ENCODE data around the gene HOXC5.
"Not testable (repeated sequence)": the region's sequence is repeated elsewhere in the genome, so short reads cannot be mapped to it uniquely, and the experiment has no call there.

HOXC5 gene

GRCh38 chr12:54035568-54036264 lies 2.9 kb downstream of the HOXC5 start:
- DNase-seq, result no peak

GRCh38 chr12:54036620-54037359 lies 3.9 kb downstream of the HOXC5 start:
- DNase-seq, result no peak

- no peak for DNase-seq
Measured at GRCh38 chr12:54037360-54038283, 4.8 kb downstream of the HOXC5 start.

- DNase-seq, result no peak
Measured at GRCh38 chr12:54038284-54038870, 5.5 kb downstream of the HOXC5 start.

- no peak for DNase-seq
Measured at GRCh38 chr12:54038871-54039414, 6.1 kb downstream of the HOXC5 start.

GRCh38 chr12:54039417-54040147 lies 6.7 kb downstream of the HOXC5 start:
- DNase-seq, result no peak

- no peak for DNase-seq
Measured at GRCh38 chr12:54040148-54040494, 7.3 kb downstream of the HOXC5 start.

- no peak for DNase-seq
Measured at GRCh38 chr12:54040648-54041047, 7.8 kb downstream of the HOXC5 start.

GRCh38 chr12:54041097-54041690 lies 8.3 kb downstream of the HOXC5 start:
- DNase-seq, result no peak

GRCh38 chr12:54042033-54042432 lies 9.2 kb downstream of the HOXC5 start:
- not testable (repeated sequence) for DNase-seq

- DNase-seq, result no peak
Measured at GRCh38 chr12:54042970-54043853, 10.4 kb downstream of the HOXC5 start.

GRCh38 chr12:54044425-54045103 lies 11.7 kb downstream of the HOXC5 start:
- DNase-seq, result no peak

- DNase-seq, result no peak
Measured at GRCh38 chr12:54045401-54045800, 12.6 kb downstream of the HOXC5 start.

GRCh38 chr12:54045868-54046521 lies 13.1 kb downstream of the HOXC5 start:
- DNase-seq, result no peak

GRCh38 chr12:54046809-54047159 lies 13.9 kb downstream of the HOXC5 start:
- no peak for DNase-seq

- no peak for DNase-seq
Measured at GRCh38 chr12:54047160-54047963, 14.5 kb downstream of the HOXC5 start.

- DNase-seq, result no peak
Measured at GRCh38 chr12:54047964-54048303, 15.1 kb downstream of the HOXC5 start.

GRCh38 chr12:54048406-54049093 lies 15.7 kb downstream of the HOXC5 start:
- no peak for DNase-seq

Data from CD4-positive, alpha-beta T cell treated with Interleukin-15 for 1 hour (primary cell).